Heart right ventricle (tissue), 16 donors: Measurements from ENCODE around the gene CCL27. TPM values are rescaled to one million over a fixed set of nuclear protein-coding genes. Genes with fewer than 3 reads are reported as not detected.

Experiments
- ATAC-seq, 8 donors: fragments of 200-7000 bp; cut with Tn5 transposase; one replicate each; pipeline ENCODE4 v1.9.1; 2020; ENCODE audit warnings: mild to moderate bottlenecking in 8 of 8, moderate library complexity in 8 of 8, moderate number of reproducible peaks in 1 of 8
- DNase-seq, 2 donors: peaks; one replicate each; pipeline ENCODE4 v3.0.0-alpha.2; 2020
- H3K27ac ChIP-seq, 10 donors: fragments of 200-600 bp; sonication (generic) in 2 of 10; one replicate each; pipeline versions ENCODE4 v1.5.0 to v1.8.0; 2020 to 2022; ENCODE audit warnings: mild to moderate bottlenecking in 3 of 10
- H3K27me3 ChIP-seq, 7 donors: fragments of 200-600 bp; one replicate each; pipeline ENCODE4 v1.8.0; 2021 to 2022; ENCODE audit warnings: mild to moderate bottlenecking in 2 of 7
- H3K36me3 ChIP-seq, 9 donors: fragments of 200-600 bp; sonication (generic) in 1 of 9; one replicate each; pipeline versions ENCODE4 v1.5.0 to v1.8.0; 2020 to 2022; ENCODE audit warnings: mild to moderate bottlenecking in 2 of 9
- H3K4me1 ChIP-seq, 9 donors: fragments of 200-600 bp; sonication (generic) in 1 of 9; one replicate each; pipeline versions ENCODE4 v1.5.0 to v1.8.0; 2020 to 2022; ENCODE audit warnings: mild to moderate bottlenecking in 4 of 9
- H3K4me3 ChIP-seq, 10 donors: fragments of 200-600 bp; sonication (generic) in 2 of 10; one replicate each; pipeline versions ENCODE4 v1.5.0 to v1.8.0; 2020 to 2022; ENCODE audit warnings: mild to moderate bottlenecking in 7 of 10, moderate library complexity in 2 of 10
- H3K9me3 ChIP-seq, 11 donors: fragments of 200-600 bp in 10 of 11; sonication (generic) in 2 of 11; one replicate each; pipeline versions ENCODE4 v1.5.0 to v1.8.0; 2013 to 2022; ENCODE audit warnings: mild to moderate bottlenecking in 2 of 11, control low read depth in 1 of 11, moderate library complexity in 1 of 11
- WGBS, 2 donors: extraction: QIAGEN DNeasy Blood & Tissue Kit; methylation state at CpG; one replicate each; pipeline ENCODE4 v1.1.7; 2013; ENCODE audit warnings: inconsistent platforms in 1 of 2; 5-methylcytosine and 5-hydroxymethylcytosine counted together
- intact Hi-C, 10 donors: fragments of 100-400 bp; cut with DNase I; formaldehyde crosslinking; loops; one replicate each; pipeline versions ENCODE4 v1.11.1 to v1.14.2; 2022
- long read RNA-seq, 3 donors: library from polyadenylated mRNA; unstranded; transcript quantifications; one replicate each; pipeline ENCODE4 v2.0.0, GENCODE V29; 2020 to 2021
- polyA plus RNA-seq, 2 donors: library from polyadenylated mRNA; stranded (reverse); fragments of 200-250 nt; gene quantifications; one replicate each; pipeline ENCODE4 v1.2.3, GENCODE V29; 2013
- total RNA-seq, 10 donors: library from RNA; stranded (reverse); fragmentation: NEBNext Ultra II Directional in 3 of 10; extraction: Animal tissue kit (Norgen Biotek cat#: 25700) in 3 of 10; gene quantifications; one replicate each; pipeline versions ENCODE4 v1.2.1 to v1.2.4, GENCODE V29; 2021 to 2023
- TF ChIP-seq, protein P1 (sequence below), 9 donors: fragments of 200-600 bp; sonication (generic) in 2 of 9; IDR thresholded peaks; one replicate each; pipeline versions ENCODE4 v1.5.0 to v1.8.0; 2021 to 2022; ENCODE audit warnings: antibody characterized with exemption in 9 of 9, mild to moderate bottlenecking in 5 of 9, moderate library complexity in 1 of 9
- donor health status: Arrhythmogenic right ventricular cardiomyopathy.
- donor health status: ischemic (EF 13 %, LVEDD 7.1; RV severe dilation, severe dysfunction).
- donor health status: healthy with polysubstance abuse.
- donor health status: DM: no; HTN: yes; CAD: no.
- donor health status: DM: no; HTN: no; CAD: no.
- donor health status: ischemic (EF 25% LVEDD 6.9; RV normal size, moderate dysfunction).
- donor health status: ischemic (EF 25% LVEDD 5.7; RV mildly dilated, moderate dysfunction).
- donor health status: healthy.
- donor health status: DM: yes; HTN: yes; CAD: no.
- donor health status: Ischemic cardiomyopathy.
- donor health status: ischemic (EF 35%, LVEDD 5.7; RV mildly dilated, moderate dysfunction).
- donor health status: nonischemic (EF 11% LVEDD 7.7; RV severe dilation, severe dysfunction).
- donor health status: DM: yes; HTN: yes; CAD: no.
- donor health status: PGD.
- donor health status: ischemic (EF 29% LVEDD 5.4; RV normal size, mild dysfunction).
- donor health status: nonischemic (EF 23%, LVEDD 6.1; RV moderate dilation, normal function).

Gene CCL27, protein sequence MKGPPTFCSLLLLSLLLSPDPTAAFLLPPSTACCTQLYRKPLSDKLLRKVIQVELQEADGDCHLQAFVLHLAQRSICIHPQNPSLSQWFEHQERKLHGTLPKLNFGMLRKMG
- total RNA-seq (under 1 TPM in 1 of 10 donors, not detected in 9; 0.44 TPM), polyA plus RNA-seq (under 1 TPM in 1 of 2 donors, not detected in 1; 0.45 TPM)
- long read RNA-seq, donor 1, result 0 reads
- long read RNA-seq, donor 2, result 0 reads
- long read RNA-seq, donor 3, result 0 reads

DNA sequence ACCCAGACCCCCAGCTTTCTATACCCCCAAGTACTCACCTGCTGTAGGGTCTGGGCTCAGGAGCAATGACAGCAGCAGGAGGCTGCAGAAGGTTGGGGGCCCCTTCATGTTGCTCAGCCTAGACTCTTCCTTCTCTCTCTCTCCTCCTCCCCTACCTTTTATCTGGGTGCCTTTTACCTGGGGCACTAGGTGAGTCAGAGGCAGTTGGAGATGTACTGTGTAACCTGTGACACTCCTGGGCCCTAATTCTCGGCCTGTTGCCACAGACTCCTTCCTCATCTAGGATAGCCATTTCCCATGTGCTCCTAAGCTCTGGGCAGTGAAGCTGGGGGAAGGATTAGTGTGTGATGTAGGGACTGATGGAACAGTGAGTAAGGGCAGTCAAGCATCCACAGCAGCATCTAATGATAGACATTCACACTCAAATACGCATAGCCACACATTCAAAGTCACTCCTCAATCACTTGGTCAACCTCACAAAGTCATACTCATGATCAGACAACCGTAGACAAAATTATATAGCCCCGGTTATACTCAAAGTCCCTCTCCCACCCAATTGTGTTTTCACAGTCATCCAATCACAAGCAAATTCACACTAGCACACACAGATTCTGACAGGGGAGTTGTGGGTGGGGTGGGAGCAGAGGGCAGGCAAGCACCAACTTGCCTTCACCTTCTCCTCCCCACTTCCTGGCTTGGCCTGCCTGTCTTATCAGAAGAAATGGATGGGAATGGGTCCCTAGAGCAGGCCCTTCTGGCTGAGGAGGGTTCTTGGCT is at the start of gene CCL27:
CCL27 (minus strand) TSS at position 132 of the 777 bp plus-strand sequence; CDS start at position 108, 24 bp downstream.
- H3K4me1 ChIP-seq, result peaks cover 0 to 29% (median 14%) of the 10 kb centered on the region in 9 donors
- no peaks in the 10 kb centered on the region for H3K9me3 ChIP-seq
- no peaks in the 10 kb centered on the region for H3K27me3 ChIP-seq
- peak within 1 kb of the TSS in 2 of 10 donors; percentile 31 to 98 for H3K27ac ChIP-seq
- peaks cover 0 to 58% (median 15%) of the 10 kb centered on the region in 9 donors for H3K36me3 ChIP-seq
- intact Hi-C loops, result loop anchor here in 3 of 10 donors (5.0 kb wide), 1 partner anchor 40 kb away; no protein-coding TSS in a partner anchor
- DNase-seq (no peak), ATAC-seq (no peak)
- TF ChIP-seq, protein P1, sequence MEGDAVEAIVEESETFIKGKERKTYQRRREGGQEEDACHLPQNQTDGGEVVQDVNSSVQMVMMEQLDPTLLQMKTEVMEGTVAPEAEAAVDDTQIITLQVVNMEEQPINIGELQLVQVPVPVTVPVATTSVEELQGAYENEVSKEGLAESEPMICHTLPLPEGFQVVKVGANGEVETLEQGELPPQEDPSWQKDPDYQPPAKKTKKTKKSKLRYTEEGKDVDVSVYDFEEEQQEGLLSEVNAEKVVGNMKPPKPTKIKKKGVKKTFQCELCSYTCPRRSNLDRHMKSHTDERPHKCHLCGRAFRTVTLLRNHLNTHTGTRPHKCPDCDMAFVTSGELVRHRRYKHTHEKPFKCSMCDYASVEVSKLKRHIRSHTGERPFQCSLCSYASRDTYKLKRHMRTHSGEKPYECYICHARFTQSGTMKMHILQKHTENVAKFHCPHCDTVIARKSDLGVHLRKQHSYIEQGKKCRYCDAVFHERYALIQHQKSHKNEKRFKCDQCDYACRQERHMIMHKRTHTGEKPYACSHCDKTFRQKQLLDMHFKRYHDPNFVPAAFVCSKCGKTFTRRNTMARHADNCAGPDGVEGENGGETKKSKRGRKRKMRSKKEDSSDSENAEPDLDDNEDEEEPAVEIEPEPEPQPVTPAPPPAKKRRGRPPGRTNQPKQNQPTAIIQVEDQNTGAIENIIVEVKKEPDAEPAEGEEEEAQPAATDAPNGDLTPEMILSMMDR (IDR thresholded peaks at IDR 0.05), result no peak
- WGBS, 2 donors, result 89 to 91% methylated on average over 4 of the region's 4 CpGs
- H3K4me3 ChIP-seq, result no peak within 1 kb of the TSS

DNA sequence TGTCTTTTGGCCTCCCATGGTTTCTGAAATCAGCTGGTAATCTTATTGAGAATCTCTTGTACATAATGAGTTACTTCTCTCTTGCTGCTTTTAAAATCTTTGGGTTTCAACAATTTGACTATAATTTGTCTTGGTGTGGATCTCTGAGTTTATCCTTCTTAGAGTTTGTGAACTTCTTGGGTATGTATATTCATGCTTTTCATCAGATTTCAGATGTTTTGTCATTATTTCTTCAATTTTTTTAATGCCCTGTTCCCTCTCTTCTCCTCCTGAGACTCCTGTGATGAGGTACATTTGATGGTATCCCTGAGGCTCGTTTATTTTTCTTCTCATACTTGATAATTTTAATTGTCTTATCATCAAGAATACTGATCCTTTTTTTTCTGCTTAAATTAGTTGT is 49.7 kb upstream of the CCL27 start:
- H3K4me3 ChIP-seq, result no peak overlapping the region
- TF ChIP-seq, protein P1 (IDR thresholded peaks at IDR 0.05), result no peak
- DNase-seq, result no peak
- H3K27ac ChIP-seq, result no peak overlapping the region
- H3K36me3 ChIP-seq, result no peaks in the 10 kb centered on the region
- intact Hi-C loops, result no loop called here
- H3K4me1 ChIP-seq, result peaks cover 0 to 27% (median 14%) of the 10 kb centered on the region in 9 donors
- H3K27me3 ChIP-seq, result no peaks in the 10 kb centered on the region
- no peaks in the 10 kb centered on the region for H3K9me3 ChIP-seq
- no peak for ATAC-seq
- 66 to 70% methylated on average over 1 of the region's 1 CpG for WGBS, 2 donors

DNA sequence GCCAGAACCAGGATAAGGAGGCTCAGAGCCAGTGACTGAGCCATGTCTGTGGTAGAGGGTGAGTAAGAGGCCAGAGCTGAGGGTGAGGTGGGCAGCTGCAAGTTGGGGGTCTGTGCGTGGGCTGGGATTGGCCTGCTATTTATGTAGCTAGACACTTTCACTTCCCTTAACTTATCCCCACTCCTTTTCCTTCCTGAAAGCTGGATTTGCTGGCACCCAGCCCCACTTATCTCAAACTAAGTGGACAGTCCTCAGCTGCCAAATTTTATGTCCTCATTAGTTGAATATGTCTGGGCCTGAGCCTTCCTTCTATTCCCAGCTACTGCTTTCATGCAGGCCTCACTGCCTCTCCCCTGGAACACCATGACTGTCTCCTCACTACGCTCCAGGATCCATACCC is 47.6 kb upstream of the CCL27 start, which contains the start of gene CCL21:
CCL21 (minus strand) TSS at position 114 of the 400 bp plus-strand sequence; CDS start at position 44, 70 bp downstream.
- DNase-seq, result peak; percentile 57 to 85
- no peak within 1 kb of the TSS for H3K4me3 ChIP-seq
- H3K4me1 ChIP-seq, result peaks cover 0 to 27% (median 14%) of the 10 kb centered on the region in 9 donors
- 8 to 15% methylated on average over 2 of the region's 2 CpGs for WGBS, 2 donors
- no peaks in the 10 kb centered on the region for H3K36me3 ChIP-seq
- ATAC-seq, result peak; percentile 87 to 96 (median 93)
- intact Hi-C loops, result no loop called here
- H3K9me3 ChIP-seq, result no peaks in the 10 kb centered on the region
- TF ChIP-seq, protein P1 (IDR thresholded peaks at IDR 0.05), result no peak
- peak within 1 kb of the TSS in 9 of 10 donors; percentile 47 to 88 (median 77) for H3K27ac ChIP-seq
- H3K27me3 ChIP-seq, result no peaks in the 10 kb centered on the region

DNA sequence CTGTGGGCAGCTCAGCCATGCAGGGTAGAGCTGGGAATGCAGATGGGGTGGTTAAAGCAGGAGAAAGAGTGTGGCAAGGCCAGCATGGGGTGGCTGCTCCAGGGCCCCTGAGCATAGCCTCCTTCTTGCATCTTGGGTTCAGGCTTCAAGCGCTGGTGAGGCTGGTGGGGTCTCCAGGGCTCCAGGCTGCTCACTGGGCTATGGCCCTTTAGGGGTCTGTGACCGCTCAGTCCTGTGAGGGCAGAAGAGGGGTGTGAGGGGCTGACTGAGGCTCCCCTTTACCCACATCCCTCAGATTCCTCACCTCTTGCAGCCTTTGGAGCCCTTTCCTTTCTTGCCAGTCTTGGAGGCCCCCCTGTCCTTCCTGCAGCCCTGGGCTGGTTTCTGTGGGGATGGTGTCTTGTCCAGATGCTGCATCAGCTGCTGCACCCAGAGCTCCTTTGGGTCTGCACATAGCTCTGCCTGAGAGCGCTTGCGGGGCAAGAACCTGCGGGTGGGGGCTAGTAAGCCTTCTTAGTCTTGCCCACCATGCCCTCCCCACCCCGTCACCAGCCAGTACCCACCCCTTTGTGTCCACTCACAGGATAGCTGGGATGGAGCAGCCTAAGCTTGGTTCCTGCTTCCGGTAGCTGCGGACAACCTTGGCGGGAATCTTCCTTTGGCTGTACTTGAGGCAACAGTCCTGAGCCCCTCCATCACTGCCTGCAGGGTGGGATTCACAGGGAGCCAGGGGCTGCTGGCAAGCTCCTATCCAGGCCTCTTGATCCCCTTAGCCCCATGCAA is 46.9 kb upstream of the CCL27 start:
- no peaks in the 10 kb centered on the region for H3K36me3 ChIP-seq
- no peak for DNase-seq
- H3K27ac ChIP-seq, result peak overlapping the region in 8 of 10 donors; percentile 47 to 88 (median 78)
- ATAC-seq, result peak; percentile 7 to 55 (median 20)
- 86 to 87% methylated on average over 9 of the region's 9 CpGs for WGBS, 2 donors
- no peak overlapping the region for H3K4me3 ChIP-seq
- H3K9me3 ChIP-seq, result no peaks in the 10 kb centered on the region
- intact Hi-C loops, result loop anchor here in 3 of 10 donors (10.0 kb wide), 3 partner anchors 55 to 275 kb away; partner anchors contain the start of gene DNAJB5 (in 1 of the 3)
- no peaks in the 10 kb centered on the region for H3K27me3 ChIP-seq
- TF ChIP-seq, protein P1 (IDR thresholded peaks at IDR 0.05), result no peak
- H3K4me1 ChIP-seq, result peaks cover 0 to 27% (median 14%) of the 10 kb centered on the region in 9 donors
